Keratinocyte (primary cell): Measurements from ENCODE around the gene GANC. TPM values are rescaled to one million over a fixed set of nuclear protein-coding genes. Genes with fewer than 3 reads are reported as not detected.

Source experiments
- DNase-seq: peaks from one replicate; pipeline ENCODE4 v3.0.0-alpha.2; 2011; ENCODE audit warnings: low read depth, missing footprints, low spot score
- FAIRE-seq: peaks from 2 replicates; lab custom pipeline; 2011; peaks lifted over from hg19 to GRCh38; lab: Jason Lieb, UNC
- H2AFZ ChIP-seq: 2 replicates; pipeline ENCODE4 v1.6.0; 2012; ENCODE audit warnings: low read length, control low read depth, inconsistent platforms; ENCODE audit not compliant: control insufficient read depth
- H3K27ac ChIP-seq: 2 replicates; pipeline ENCODE4 v1.5.1; 2011; ENCODE audit warnings: low read length; ENCODE audit not compliant: control insufficient read depth, insufficient read depth
- H3K27me3 ChIP-seq: 3 replicates; pipeline ENCODE4 v1.6.0; 2011; ENCODE audit warnings: low read length; ENCODE audit not compliant: control insufficient read depth, insufficient read depth; ENCODE audit errors: extremely low read depth
- H3K36me3 ChIP-seq, 2 experiments: 2 replicates in 1 of 2; 3 replicates in 1 of 2; pipeline ENCODE4 v1.5.1; 2011; ENCODE audit warnings: low read length in 2 of 2, mild to moderate bottlenecking in 1 of 2; ENCODE audit not compliant: control insufficient read depth in 2 of 2, insufficient read depth in 2 of 2; ENCODE audit errors: extremely low read depth in 1 of 2
- H3K4me1 ChIP-seq: 3 replicates; pipeline ENCODE4 v1.5.1; 2011; ENCODE audit warnings: low read length; ENCODE audit not compliant: control insufficient read depth, insufficient read depth; ENCODE audit errors: extremely low read depth
- H3K4me2 ChIP-seq: 3 replicates; pipeline ENCODE4 v1.6.0; 2011; ENCODE audit warnings: low read depth, low read length; ENCODE audit not compliant: control insufficient read depth, insufficient read depth; ENCODE audit errors: extremely low read depth
- H3K4me3 ChIP-seq, 3 experiments: fragments of 200-600 bp in 1 of 3; sonication (generic) in 1 of 3; 2 replicates in 2 of 3; 3 replicates in 1 of 3; pipeline ENCODE4 v1.5.1; 2011 to 2016; ENCODE audit warnings: low read length in 3 of 3, mild to moderate bottlenecking in 3 of 3, control low read depth in 2 of 3, inconsistent platforms in 1 of 3, low read depth in 1 of 3, mixed read lengths in 1 of 3, mixed run types in 1 of 3, moderate library complexity in 1 of 3; ENCODE audit not compliant: control insufficient read depth in 2 of 3, insufficient read depth in 2 of 3; ENCODE audit errors: extremely low read depth in 1 of 3
- H3K79me2 ChIP-seq: 2 replicates; pipeline ENCODE4 v1.6.0; 2012; ENCODE audit warnings: low read length; ENCODE audit not compliant: control insufficient read depth, insufficient read depth
- H3K9ac ChIP-seq: 3 replicates; pipeline ENCODE4 v1.6.0; 2011; ENCODE audit warnings: low read length; ENCODE audit not compliant: control insufficient read depth, insufficient read depth; ENCODE audit errors: extremely low read depth
- H3K9me1 ChIP-seq: 3 replicates; pipeline ENCODE4 v1.6.0; 2011; ENCODE audit warnings: low read length; ENCODE audit not compliant: control insufficient read depth, insufficient read depth; ENCODE audit errors: extremely low read depth
- H3K9me3 ChIP-seq: 2 replicates; pipeline ENCODE4 v1.5.1; 2012; ENCODE audit warnings: low read depth, low read length; ENCODE audit not compliant: control insufficient read depth
- H4K20me1 ChIP-seq: 3 replicates; pipeline ENCODE4 v1.6.0; 2011; ENCODE audit warnings: low read length; ENCODE audit not compliant: control insufficient read depth, insufficient read depth; ENCODE audit errors: extremely low read depth
- EZH2 ChIP-seq: IDR thresholded peaks from one replicate; pipeline ENCODE4 v1.6.1; 2012; ENCODE audit warnings: inconsistent platforms, mild to moderate bottlenecking, low read length, moderate library complexity
- dilution Hi-C: fragments of 300-500 bp; cut with MboI; formaldehyde crosslinking; loops from one replicate; pipeline ENCODE4 v1.7.0; 2020; ENCODE audit warnings: low sequenced_read_pairs; ENCODE audit not compliant: extremely low pct_ligation_motif_present
- polyA plus RNA-seq, 5 experiments: library from polyadenylated mRNA; depleted of rRNA in 3 of 5; stranded (reverse) in 3 of 5; stranded (forward) in 1 of 5; unstranded in 1 of 5; fragments of >200 nt; gene quantifications; 1 replicate in 1 of 5; 2 replicates in 3 of 5; 3 replicates in 1 of 5; pipeline versions ENCODE4 v1.2.1 to v1.2.3, GENCODE V29; 2011 to 2012; ENCODE audit warnings: missing spikeins in 2 of 5, low read depth in 1 of 5, low replicate concordance in 1 of 5
- TF ChIP-seq, protein P1 (sequence below), 3 experiments: IDR thresholded peaks in 1 of 3; conservative IDR thresholded peaks in 1 of 3; optimal IDR thresholded peaks in 1 of 3; 2 replicates in 2 of 3; 3 replicates in 1 of 3; pipeline versions ENCODE3 to v1.5.1; 2011; ENCODE audit warnings: low read length in 3 of 3, mild to moderate bottlenecking in 3 of 3, moderate library complexity in 2 of 3, control low read depth in 1 of 3, inconsistent platforms in 1 of 3; ENCODE audit not compliant: insufficient read depth in 2 of 3; ENCODE audit errors: extremely low read depth in 1 of 3

GANC gene
- polyA plus RNA-seq, 1 donor (not counting 4 experiments of a cell fraction or from before 2014, with no cell fraction given) = 46.2 TPM

DNA sequence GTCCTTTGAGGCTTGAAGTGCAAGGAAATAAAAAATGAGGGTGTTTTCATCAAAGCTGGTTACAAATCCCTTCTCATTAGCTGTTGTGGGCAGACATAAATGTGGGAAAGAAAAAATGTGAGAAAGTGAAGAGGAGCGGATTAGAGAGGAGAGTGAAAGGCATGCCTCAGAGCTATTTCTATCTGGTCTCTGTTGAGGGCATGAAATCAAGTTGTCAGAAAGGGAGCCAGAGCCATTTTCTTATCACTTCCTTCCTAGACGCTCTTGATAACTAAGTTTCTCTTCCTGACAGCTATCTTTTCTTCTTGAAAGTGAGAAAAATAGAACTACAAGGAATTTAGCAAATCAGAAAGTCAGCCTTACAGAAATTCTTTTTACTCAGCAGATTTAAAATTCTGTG is 65.5 kb downstream of the GANC start:
- no peaks in the 10 kb centered on the region for H3K4me1 ChIP-seq
- no peak overlapping the region for H3K27ac ChIP-seq
- no peak overlapping the region for H2AFZ ChIP-seq
- H3K9ac ChIP-seq = no peak overlapping the region
- no peak for TF ChIP-seq EZH2
- TF ChIP-seq, protein P1, sequence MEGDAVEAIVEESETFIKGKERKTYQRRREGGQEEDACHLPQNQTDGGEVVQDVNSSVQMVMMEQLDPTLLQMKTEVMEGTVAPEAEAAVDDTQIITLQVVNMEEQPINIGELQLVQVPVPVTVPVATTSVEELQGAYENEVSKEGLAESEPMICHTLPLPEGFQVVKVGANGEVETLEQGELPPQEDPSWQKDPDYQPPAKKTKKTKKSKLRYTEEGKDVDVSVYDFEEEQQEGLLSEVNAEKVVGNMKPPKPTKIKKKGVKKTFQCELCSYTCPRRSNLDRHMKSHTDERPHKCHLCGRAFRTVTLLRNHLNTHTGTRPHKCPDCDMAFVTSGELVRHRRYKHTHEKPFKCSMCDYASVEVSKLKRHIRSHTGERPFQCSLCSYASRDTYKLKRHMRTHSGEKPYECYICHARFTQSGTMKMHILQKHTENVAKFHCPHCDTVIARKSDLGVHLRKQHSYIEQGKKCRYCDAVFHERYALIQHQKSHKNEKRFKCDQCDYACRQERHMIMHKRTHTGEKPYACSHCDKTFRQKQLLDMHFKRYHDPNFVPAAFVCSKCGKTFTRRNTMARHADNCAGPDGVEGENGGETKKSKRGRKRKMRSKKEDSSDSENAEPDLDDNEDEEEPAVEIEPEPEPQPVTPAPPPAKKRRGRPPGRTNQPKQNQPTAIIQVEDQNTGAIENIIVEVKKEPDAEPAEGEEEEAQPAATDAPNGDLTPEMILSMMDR (optimal IDR thresholded peaks at IDR 0.05 in 1 of 3, IDR thresholded peaks at IDR 0.05 in 1 of 3, conservative IDR thresholded peaks at IDR 0.05 in 1 of 3; ENCODE audit: extremely low read depth in 1 of 3, insufficient read depth in 2 of 3, low read length in 3 of 3) = no peak
- H3K4me3 ChIP-seq = no peak overlapping the region
- H3K4me2 ChIP-seq = no peak overlapping the region
- no peak for DNase-seq
- peaks cover 2 to 4% of the 10 kb centered on the region in 2 experiments for H3K36me3 ChIP-seq
- no peaks in the 10 kb centered on the region for H3K79me2 ChIP-seq
- no peaks in the 10 kb centered on the region for H3K9me1 ChIP-seq
- H3K9me3 ChIP-seq = no peaks in the 10 kb centered on the region
- dilution Hi-C loops = no loop called here
- no peak for FAIRE-seq
- H4K20me1 ChIP-seq = no peaks in the 10 kb centered on the region
- no peaks in the 10 kb centered on the region for H3K27me3 ChIP-seq

DNA sequence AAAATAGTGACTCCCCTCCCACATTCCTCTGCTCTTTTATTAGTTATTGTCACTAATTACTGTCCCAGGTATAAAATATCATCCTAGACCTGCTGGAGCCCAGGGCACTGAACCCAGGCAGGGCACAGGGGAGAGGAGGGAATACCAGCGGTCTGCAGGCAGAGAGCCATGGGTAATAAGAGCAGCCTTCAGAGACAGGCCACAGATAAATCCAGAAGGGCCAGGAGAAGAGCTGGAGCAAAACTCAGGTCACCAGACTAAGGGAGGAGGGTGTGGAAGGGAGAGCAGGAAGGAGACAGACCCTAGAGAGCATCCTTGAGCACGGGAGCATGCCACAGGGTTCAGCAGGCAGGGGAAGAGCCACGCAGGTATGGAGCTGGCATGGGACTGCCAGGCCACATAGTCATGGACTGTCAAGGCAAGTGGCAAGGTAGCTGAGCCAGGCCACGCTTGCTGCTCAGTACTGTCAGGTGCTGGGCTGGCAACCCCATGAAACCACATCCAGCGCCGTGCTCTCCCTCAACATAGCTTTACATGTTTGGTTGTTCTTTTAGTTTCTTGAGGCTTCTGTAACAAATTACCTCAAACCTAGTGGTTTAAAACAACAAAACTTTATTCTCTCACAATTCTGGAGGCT is 70.7 kb downstream of the GANC start:
- no peaks in the 10 kb centered on the region for H3K79me2 ChIP-seq
- peaks cover 8 to 19% of the 10 kb centered on the region in 2 experiments for H3K36me3 ChIP-seq
- no peaks in the 10 kb centered on the region for H3K9me1 ChIP-seq
- dilution Hi-C loops = no loop called here
- H3K9me3 ChIP-seq = no peaks in the 10 kb centered on the region
- peaks cover 22% of the 10 kb centered on the region for H3K4me1 ChIP-seq
- no peaks in the 10 kb centered on the region for H4K20me1 ChIP-seq
- no peak overlapping the region for H3K9ac ChIP-seq
- H3K27ac ChIP-seq = no peak overlapping the region
- no peak overlapping the region for H2AFZ ChIP-seq
- TF ChIP-seq, protein P1 (optimal IDR thresholded peaks at IDR 0.05 in 1 of 3, IDR thresholded peaks at IDR 0.05 in 1 of 3, conservative IDR thresholded peaks at IDR 0.05 in 1 of 3; ENCODE audit: extremely low read depth in 1 of 3, insufficient read depth in 2 of 3, low read length in 3 of 3) = no peak
- no peak for TF ChIP-seq EZH2
- no peaks in the 10 kb centered on the region for H3K27me3 ChIP-seq
- FAIRE-seq (no peak), DNase-seq (no peak)
- no peak overlapping the region for H3K4me3 ChIP-seq
- no peak overlapping the region for H3K4me2 ChIP-seq
